Activated gamma-delta T cell treated with anti-CD3 and anti-CD28 coated beads, Interleukin-2, amount 50 U/mL, for 16 hours (primary cell): ENCODE results near the gene AMIGO1.

ENCODE experiments used
- DNase-seq: peaks from one replicate; pipeline ENCODE4 v3.0.0-alpha.2; 2020; ENCODE audit warnings: low read depth

Gene AMIGO1

DNA sequence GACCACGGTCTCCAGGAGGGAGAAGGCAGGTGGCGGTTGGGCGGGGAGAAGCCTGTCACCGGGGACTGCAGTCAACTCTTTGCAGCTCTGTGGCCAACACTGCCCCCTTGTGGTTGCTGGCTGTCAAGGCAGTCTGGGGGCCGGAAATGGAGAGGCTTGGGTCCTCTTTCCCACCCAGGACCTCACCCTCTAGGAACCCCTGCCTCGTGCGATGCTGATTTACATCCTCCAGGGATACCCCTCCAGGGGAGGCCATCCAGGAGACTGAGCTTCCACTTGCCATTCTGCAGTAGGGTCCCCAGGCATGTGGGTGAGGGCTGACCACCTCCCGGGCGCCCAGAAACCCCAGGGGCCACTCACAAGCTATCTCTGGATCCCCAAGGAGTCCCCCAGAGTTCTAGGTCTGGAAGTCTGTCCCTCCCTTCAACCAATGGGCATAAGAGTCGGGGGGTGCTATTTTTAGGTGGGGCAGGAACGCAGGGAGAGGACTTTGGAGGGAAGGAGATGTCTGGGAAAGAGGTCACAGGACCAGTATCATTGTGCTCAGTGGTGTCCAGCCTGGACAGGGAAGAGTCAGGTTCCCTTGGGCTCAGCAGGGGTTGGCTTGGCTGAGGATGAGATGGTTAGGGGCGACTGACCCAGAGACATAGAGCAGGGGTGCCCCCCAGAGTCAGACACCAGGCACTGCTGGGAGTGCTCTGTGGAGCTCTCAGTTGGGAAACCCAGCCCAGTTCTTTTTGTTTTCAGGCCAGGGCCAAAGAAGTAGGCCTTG lies 23.0 kb upstream of the AMIGO1 start:
- peak; percentile 86 for DNase-seq

DNA sequence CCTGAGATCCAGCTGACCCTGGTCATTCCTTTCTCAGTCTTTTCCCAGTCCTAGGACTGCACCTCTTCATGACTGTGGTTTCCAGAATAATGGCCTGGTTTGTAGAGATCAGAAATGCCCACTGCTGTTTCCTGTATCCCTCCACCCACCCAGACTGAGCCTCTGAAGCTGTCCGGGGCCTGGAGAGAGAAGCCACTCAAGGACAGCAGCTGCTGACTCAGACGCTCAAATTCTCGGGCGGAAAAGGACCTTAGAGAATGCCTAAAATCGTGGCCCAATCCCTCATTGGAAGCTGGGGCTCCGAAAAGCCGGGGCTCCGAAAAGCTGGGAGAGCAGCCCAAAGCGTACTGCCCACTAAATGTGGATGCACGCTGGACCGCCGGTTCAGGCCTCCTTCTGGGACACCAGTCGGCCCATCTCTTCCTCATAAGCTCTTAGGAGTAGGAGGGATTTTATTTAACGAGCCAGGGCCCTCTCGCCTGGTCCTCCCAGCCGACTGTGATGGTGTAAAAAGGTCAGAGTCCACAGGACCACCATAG lies 22.4 kb upstream of the AMIGO1 start:
- no peak for DNase-seq

DNA sequence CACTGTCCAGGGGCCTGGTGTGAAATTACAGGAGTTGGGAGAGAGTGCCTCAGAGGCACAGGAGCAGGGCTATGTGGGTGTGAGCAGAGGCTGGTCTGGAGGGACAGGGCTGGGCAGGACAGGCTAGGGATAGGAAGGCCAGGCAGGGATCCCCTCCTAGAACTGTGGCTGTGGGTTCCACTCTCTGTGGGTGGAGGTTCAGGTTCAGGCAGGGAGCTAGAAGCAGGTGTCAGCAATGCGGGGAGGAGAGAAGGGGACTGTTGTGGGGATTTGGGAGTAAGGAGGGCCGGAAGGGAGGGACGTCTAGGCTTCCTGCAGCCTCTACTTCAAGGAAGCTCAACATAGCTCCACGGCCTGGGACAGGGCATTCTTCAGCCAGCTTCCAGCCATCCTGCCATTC lies 21.9 kb upstream of the AMIGO1 start:
- no peak for DNase-seq

GRCh38 chr1:109530457-109531087 lies 21.0 kb upstream of the AMIGO1 start:
- DNase-seq = no peak

DNA sequence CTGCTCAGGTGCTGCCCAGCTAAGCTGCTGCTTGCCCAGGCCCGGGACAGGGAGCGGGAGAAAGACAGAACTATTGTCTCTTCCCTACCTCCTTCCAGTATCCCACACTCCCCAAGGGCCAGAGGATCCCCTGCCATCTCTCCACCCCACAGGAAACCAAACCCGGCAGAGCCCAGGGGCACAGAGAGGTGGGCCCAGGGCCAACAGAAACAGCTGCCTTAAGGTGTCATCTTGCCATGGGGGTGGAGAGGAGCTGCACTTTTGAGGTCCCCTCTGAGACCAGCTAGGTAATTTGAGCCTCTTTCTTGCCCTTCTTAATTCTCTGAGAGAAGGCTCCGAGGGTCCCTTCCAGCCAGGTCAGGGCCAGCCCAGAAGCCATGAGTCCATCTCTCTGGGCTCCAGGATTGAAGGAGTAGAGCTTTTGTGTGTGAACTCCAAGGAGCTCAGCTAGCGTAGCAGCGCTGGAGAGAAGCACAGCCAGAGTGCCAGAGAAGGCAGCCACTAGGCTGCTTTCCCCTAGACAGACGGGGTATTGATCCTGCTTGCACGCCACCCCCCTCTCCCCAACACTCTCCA lies 20.4 kb upstream of the AMIGO1 start:
- no peak for DNase-seq

DNA sequence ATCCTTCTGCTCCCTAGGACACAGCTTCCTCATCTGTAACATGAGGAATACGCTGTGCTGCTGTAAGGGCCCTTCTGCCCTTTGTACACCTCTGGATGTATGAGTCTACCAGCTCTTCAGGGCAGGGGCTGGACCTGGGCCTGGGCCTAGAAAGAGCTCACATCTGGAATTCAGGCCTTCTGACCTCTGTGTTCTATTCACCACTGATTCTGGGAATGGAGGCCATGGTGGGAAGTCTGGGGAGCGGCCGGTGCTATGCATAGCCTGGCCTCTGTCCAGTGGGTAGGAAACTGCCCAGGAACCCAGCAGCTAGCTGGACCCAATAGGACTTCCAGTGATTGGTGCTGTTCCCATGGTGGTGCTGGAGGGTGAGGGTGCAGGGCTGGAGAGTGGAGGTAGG lies 19.2 kb upstream of the AMIGO1 start:
- DNase-seq = no peak

- no peak for DNase-seq
These were observed 18.5 kb upstream of the AMIGO1 start for GRCh38 chr1:109527846-109528695.

DNA sequence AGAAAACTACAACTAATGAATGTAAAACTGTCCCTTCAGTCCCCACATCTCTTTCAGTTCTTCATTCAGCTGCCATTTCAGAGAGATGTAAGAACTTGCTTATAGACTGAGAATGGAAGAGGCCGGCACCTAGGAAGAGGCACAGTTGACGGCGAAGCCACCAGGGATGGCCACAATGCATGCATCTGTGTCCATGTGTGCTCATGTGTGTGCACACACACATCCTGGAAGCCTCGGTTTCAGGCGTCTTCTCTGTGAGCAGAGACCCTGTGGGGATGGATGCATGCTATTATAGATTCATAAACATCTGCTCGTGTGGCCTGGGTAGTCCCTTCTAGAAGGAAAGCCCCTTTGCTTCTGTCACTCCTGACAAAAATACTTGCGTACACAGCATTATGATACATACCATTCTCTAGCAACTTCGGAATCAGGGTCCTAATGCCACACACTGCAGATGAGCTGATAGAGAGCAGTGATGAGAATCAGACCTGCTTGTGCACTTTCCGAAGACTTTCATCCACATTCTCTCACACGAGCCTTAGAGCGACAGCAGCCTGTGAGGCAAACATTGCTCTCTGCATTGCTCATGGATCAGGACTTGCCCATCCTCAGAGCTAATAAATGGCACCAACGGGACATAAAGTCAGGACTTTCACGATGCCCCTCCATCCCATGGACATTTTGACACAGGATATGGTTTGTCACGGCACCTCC lies 17.7 kb upstream of the AMIGO1 start:
- DNase-seq = no peak

DNA sequence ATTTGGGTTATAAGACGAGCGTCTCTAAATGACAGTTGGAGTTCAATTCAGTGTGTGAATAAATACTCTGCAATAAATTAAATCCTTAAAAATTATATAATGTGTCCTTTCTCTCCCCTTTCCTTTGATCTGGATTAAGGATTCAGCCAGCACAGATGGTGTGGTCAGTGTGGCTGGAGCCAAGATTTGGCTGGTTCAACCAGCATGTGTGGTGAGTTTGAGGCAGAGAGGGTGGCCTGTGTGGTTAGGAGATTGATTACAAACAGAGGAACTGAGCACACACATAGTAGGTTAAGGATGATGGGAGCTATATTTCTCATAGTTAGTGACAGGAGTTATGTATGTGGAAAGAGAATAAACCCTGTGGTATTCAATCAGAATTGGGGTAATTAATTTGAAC lies 14.2 kb upstream of the AMIGO1 start:
- no peak for DNase-seq

- DNase-seq = no peak
These were observed 12.5 kb upstream of the AMIGO1 start for GRCh38 chr1:109522026-109522425.

- DNase-seq = no peak
These were observed 11.8 kb upstream of the AMIGO1 start for GRCh38 chr1:109521002-109521951.

- DNase-seq = no peak
These were observed 7.8 kb upstream of the AMIGO1 start for GRCh38 chr1:109517337-109517736.

DNA sequence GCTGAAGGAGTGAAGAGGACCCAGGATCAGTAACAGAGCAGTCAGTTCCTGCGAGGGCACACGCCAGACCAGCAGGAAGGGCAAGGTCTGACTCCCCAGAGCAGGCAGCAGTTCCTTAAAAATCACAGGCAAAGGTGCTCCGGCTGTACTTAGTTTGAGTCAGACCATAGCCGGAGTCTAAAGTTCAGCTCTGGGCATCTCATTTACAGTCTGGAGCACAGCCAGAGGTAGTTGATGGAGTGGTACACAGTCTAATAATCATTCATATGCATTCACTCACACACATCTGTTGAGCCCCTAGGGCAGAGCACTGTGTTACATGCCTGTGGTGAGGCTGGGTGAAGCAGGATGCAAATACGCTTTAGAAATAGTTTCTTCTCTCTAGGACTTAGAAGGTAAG lies 7.3 kb upstream of the AMIGO1 start:
- no peak for DNase-seq

- DNase-seq = no peak
These were observed 5.3 kb upstream of the AMIGO1 start for GRCh38 chr1:109514846-109515245.

- DNase-seq = no peak
These were observed 3.7 kb upstream of the AMIGO1 start for GRCh38 chr1:109513110-109513710.

- no peak for DNase-seq
These were observed 703 bp downstream of the AMIGO1 start for GRCh38 chr1:109508873-109509175.

DNA sequence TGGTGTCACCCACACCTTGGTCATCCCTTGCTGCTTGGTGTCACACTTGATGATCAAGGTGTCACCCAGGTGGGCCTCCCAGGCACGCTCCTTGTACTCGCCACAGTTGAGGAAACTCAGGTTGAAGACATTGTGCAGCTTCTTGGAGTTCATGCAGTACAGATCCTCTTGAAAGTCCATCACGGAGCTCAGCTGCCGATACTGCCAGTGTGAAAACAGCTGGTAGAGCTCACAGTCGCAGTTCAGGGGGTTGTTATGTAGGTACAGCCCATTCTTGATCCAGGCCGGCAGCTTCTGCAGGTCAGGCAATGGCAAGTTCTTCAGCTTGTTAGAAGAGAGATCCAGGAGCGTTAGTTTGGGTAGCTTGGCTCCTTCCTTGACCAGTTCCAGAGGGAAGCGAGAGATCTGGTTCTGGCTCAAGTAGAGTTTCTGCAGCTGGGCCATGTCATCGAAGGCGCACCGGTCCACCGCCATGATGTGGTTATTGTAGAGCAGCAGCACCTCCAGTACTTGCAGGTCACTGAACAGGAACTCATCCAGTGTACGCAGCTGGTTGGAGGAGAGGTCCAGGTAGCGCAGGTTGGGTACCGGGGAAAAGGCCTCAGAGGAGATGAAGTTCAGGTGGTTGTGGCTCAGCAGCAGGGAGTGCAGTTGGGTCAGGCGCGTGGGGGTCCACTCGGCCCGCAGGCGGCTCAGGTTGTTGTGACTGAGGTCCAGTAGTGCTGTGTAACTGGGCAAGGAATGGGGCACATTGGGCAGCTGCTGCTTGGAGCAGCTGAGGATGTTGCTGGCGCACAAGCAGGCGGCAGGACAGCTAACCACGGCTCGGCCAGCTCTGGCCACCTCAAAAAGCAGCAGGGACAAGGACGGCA lies 1.3 kb downstream of the AMIGO1 start:
- DNase-seq = no peak

GRCh38 chr1:109504974-109505373 lies 4.6 kb downstream of the AMIGO1 start:
- no peak for DNase-seq

- no peak for DNase-seq
These were observed 5.6 kb downstream of the AMIGO1 start for GRCh38 chr1:109503935-109504334.
